Measurements from ENCODE around the gene RARG.

The RARG gene
- long read RNA-seq, donor 1, partial matches to known transcripts = 0 of 2 reads
- long read RNA-seq, donor 1, other reads (novel, unspliced or antisense) = 0 of 2 reads
- long read RNA-seq, donor 2, partial matches to known transcripts = 0 of 1 reads
- long read RNA-seq, donor 2, other reads (novel, unspliced or antisense) = 0 of 1 reads
- long read RNA-seq, donor 3, partial matches to known transcripts = 0 of 3 reads
- long read RNA-seq, donor 3, other reads (novel, unspliced or antisense) = 0 of 3 reads
- long read RNA-seq, donor 4, partial matches to known transcripts = 0 of 7 reads
- long read RNA-seq, donor 4, other reads (novel, unspliced or antisense) = 0 of 7 reads
- long read RNA-seq, donor 5, transcript RARG-201 (8 exons, 1,836 nt) = major isoform, 6 of 9 reads
- long read RNA-seq, donor 5, partial matches to known transcripts = 0 of 9 reads
- long read RNA-seq, donor 5, other reads (novel, unspliced or antisense) = 0 of 9 reads
- long read RNA-seq, donor 6, transcript RARG-201 (8 exons, 1,836 nt) = major isoform, 5 of 5 reads
- long read RNA-seq, donor 6, partial matches to known transcripts = 0 of 5 reads
- long read RNA-seq, donor 6, other reads (novel, unspliced or antisense) = 0 of 5 reads
- long read RNA-seq, donor 7, transcript RARG-201 (8 exons, 1,836 nt) = major isoform, 7 of 11 reads
- long read RNA-seq, donor 7, partial matches to known transcripts = 0 of 11 reads
- long read RNA-seq, donor 7, other reads (novel, unspliced or antisense) = 0 of 11 reads
- long read RNA-seq, donor 8, transcript RARG-201 (8 exons, 1,836 nt) = major isoform, 6 of 9 reads
- long read RNA-seq, donor 8, partial matches to known transcripts = 0 of 9 reads
- long read RNA-seq, donor 8, other reads (novel, unspliced or antisense) = 0 of 9 reads

- DNase-seq = peak; percentile 56
These were observed at the start of gene RARG for GRCh38 chr12:53231921-53232645. Gene RARG (minus strand): TSS chr12:53232209. CDS start chr12:53227545, 4,664 bp downstream.

- DNase-seq = no peak
These were observed 48.0 kb upstream of the RARG start for GRCh38 chr12:53279888-53280498.

GRCh38 chr12:53279283-53279869, 47.4 kb upstream of the RARG start:
- no peak for DNase-seq

DNA sequence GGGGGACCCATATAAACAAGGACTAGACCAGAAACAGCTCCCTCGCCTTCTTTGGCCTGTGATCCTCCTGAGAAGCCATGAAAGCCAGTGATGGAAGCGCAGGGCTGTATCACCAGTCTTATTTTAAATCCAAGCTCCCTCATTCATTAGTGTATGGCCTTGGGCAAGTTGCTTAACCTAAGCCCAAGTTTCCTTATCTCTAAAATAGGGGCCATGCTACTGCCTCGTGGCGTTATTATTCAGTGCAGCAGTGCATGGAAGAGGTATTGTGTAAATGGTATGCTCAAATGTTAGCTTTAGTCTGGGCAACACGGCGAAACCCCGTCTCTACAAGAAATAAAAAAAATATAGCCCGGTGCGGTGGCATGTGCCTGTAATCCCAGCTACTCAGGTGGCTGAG, 46.0 kb upstream of the RARG start:
- DNase-seq = no peak

- DNase-seq = no peak
These were observed 44.5 kb upstream of the RARG start for GRCh38 chr12:53276511-53276910.

DNA sequence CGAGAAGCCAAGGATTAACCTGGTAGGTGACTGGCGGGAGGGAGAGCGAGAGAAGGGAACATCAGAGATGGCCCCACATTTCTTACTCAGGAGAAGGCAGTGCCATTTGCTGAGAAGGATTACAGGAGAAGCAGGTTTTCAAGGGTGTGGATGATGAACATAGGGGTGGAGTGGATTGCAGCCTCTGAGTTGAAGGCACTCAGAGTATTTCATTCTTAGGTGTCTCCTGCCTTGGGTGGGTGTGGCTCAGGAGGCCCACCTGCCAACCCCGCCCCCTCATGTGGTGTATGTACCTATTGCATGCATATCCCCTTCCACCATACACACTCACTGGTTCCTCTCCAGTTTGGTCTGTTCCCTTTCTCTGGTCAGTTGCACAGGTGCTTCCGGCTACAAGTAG, 42.4 kb upstream of the RARG start:
- no peak for DNase-seq

DNA sequence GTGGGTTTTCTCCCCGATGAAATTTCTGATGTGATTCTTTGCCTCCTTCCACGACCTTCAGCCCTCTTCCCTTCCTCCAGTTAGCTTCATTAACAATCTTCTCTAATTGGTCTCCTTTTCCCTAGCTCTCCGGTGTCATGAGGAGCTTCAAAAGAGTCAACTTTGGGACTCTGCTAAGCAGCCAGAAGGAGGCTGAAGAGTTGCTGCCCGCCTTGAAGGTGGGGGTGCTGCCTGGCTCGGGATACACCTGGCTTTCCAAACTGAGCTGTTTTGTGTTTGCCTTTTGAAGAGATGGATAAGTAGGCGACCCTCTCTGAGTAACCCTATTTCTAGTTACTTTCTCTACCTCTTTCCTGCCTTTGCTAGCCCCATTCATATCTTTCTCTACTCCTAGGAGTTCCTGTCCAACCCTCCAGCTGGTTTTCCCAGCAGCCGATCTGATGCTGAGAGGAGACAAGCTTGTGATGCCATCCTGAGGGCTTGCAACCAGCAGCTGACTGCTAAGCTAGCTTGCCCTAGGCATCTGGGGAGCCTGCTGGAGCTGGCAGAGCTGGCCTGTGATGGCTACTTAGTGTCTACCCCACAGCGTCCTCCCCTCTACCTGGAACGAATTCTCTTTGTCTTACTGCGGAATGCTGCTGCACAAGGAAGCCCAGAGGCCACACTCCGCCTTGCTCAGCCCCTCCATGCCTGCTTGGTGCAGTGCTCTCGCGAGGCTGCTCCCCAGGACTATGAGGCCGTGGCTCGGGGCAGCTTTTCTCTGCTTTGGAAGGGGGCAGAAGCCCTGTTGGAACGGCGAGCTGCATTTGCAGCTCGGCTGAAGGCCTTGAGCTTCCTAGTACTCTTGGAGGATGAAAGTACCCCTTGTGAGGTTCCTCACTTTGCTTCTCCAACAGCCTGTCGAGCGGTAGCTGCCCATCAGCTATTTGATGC, 36.9 kb upstream of the RARG start:
- no peak for DNase-seq

DNA sequence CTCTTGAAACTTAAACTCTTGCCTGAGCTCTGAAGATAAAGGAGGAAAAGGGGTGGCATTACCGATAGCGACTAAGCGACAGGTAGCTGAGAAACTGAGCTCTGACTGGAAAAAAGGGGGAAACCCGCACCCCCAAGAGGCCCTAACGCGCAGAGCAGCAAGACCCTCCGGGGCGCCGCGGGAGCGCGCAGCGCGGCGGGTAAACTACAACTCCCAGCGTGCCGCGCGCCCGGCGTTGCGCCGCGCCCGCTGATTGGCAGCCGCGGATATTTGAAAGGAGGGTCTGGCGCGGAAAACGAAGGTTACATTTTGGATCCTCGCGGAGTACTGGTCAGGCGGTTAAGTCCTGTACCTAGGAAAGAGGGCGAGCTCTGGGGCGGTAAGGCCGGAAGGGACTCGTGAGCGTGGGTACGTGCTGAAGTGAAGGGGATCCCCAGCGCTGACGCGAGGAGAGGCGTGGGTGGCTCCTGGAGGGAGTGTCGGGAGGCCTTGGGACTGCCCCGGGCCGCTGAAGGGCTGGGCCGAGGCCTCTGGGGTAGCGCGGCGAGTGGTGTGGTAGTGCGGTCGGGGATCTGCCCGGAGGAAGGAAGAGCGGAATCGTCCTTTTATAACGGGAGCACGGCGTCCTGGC, 36.1 kb upstream of the RARG start, which contains the start of gene ESPL1:
Gene ESPL1, plus strand, starts transcription at position 301 of the 631 bp plus-strand sequence. CDS start 468 bp downstream, outside the sequence.
- peak; percentile 90 for DNase-seq

- DNase-seq = no peak
These were observed 35.4 kb upstream of the RARG start for GRCh38 chr12:53267306-53267998.

- DNase-seq = no peak
These were observed 33.8 kb upstream of the RARG start for GRCh38 chr12:53265783-53266182.

DNA sequence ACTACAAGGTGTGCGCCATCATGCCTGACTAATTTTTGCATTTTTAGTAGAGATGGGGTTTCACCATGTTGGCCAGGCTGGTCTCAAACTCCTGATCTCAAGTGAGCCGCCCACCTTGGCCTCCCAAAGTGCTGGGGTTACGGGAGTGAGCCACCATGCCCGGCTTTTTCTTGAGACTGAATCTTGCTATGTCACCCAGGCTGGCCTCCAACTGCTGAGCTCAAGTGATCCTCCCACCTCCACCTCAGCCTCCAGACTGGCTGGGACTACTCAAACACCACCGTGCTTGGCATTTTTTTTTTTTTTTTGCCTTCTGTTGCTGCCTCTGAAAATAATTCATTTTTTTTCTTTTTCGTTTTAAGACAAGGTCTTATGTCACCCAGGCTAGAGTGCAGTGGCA, 27.9 kb upstream of the RARG start:
- DNase-seq = no peak

DNA sequence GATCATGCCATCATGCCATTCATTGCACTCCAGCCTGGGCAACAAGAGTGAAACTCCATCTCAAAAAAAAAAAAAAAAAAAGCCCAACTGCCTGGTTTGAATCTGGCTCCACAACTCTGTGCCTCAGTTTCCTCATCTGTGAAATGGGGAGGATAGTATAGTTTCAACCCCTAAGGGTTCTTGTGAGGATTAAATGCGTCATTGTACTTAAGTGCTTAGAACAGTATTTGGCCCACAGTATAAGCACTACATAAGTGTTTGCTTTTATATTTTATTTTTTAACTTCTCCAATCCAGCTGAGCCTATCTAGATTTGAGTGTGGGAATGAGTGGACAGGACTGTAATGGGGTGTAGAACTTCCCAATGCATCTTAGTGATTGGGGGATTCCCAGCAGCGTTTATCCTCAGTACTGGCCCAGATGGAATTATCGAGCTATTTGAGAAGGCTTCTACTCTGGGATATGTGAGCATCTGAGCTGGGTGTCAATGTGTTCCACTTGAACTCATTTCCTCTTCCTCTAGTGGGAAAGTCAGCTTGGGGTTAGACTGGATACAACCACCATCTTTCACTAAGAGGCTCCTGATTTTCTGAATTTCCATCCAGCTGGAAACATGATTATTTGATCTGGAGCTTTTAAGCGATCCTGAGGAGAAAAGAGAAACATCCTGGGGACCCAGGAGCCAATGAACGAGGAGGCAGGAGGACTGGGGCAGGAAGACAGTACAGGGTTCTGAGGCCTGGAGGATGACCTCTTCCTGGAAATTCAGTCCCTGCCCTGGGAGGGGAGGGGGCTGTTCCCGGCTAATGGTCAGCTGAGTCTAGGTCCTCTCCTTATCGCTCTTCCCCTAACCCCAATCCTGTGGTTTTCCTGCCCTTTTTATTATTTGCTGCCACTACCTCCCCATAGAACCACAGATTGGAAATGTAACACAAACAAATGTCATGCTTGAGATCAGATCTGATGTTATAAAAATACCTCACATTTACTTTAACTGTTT, 26.8 kb upstream of the RARG start:
- no peak for DNase-seq

DNA sequence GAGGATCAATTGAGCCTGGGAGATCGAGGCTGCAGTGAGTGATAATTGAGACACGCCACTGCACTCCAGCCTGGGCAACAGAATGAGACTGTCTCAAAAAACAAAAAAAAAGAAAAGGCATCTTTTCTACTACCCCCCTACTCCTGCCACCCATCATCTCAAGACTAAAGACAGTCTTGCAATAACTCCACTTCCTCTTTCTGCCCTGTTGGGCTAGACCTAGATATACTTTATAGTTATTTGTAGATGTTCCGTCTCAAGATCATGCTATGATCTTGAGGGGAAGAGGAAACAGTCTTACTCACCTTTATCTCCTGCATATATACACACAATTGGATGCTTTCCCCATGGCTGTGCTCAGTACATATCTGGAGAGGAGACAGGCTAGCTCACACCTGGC, 24.0 kb upstream of the RARG start:
- no peak for DNase-seq

DNA sequence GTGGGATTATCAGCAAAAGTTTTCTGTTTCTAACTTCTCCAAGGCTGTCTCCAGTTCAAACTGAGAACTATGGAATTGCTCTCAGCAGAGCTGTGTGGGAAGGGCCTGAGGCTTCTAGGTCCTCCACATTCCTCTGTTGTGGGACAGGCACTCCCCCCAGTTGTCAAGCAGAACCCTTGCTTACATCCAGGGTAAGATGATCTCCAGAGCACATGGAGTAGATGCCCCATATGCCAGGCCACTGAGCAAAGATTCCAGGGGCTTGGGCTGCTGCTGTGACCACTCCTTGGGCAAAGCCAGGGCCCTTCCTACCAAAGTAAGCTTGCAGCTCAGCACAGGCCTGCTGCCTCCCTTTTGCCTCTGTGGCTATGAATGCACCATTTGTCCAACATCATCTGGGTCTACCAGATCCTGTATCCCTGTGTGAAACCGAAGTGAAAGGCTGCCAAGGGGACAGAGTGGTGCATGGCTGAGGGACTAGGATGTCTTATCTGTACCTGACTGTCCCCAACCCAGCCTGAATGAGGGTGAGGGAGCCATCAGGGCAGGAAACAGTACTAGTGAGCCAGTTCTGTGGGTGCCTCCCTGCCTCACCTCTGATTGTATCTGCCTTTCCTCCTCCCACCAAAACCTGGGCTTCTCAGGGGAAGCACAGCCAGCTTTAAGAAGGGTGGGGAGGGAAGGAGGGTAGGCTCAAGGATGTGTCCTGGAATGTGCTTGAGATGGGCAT, 23.0 kb upstream of the RARG start:
- no peak for DNase-seq

- no peak for DNase-seq
These were observed 21.3 kb upstream of the RARG start for GRCh38 chr12:53253298-53253697.

GRCh38 chr12:53252349-53252916, 20.4 kb upstream of the RARG start:
- no peak for DNase-seq
